ENCODE measurements around the gene IRF8.
"Not testable (repeated sequence)": the region's sequence is repeated elsewhere in the genome, so short reads cannot be mapped to it uniquely, and the experiment has no call there.

Gene IRF8

DNA sequence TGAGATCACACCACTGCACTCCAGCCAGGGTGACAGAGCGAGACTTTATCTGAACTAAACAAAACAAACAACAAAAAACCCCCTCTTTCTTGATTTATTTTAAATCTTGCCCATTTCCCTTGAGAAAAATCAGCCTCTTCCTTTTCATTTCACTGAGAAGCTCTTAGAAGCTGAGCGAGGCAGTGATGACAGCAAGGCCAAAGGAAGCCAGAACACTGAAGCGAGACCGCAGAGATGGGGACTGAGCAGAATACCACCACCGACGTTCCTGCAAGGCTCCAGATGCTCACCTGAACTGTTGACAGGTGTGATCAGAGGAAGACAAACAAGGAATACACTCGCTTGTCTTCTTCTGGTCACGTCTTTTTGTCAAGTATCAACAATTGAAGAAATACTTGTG lies 30.5 kb upstream of the IRF8 start:
- DNase-seq, result no peak

DNA sequence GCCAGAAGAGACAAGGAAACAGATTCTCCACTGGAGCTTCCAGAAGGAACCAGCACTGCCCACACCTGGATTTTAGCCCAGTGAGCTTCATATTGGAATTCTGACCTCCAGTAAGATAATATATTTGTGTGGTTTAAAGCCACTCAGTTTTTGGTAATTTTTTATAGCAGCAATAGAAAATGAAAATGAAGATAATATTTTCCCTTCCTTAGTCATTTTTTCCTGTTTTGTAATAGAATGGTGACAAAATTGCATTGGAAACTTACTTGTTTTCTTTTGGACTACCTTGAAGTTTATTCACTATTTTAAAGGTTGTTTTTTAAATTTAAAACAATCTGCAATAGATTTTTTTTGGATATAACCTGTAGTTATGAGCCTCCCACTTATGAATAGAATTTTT lies 29.8 kb upstream of the IRF8 start:
- DNase-seq, result no peak

DNA sequence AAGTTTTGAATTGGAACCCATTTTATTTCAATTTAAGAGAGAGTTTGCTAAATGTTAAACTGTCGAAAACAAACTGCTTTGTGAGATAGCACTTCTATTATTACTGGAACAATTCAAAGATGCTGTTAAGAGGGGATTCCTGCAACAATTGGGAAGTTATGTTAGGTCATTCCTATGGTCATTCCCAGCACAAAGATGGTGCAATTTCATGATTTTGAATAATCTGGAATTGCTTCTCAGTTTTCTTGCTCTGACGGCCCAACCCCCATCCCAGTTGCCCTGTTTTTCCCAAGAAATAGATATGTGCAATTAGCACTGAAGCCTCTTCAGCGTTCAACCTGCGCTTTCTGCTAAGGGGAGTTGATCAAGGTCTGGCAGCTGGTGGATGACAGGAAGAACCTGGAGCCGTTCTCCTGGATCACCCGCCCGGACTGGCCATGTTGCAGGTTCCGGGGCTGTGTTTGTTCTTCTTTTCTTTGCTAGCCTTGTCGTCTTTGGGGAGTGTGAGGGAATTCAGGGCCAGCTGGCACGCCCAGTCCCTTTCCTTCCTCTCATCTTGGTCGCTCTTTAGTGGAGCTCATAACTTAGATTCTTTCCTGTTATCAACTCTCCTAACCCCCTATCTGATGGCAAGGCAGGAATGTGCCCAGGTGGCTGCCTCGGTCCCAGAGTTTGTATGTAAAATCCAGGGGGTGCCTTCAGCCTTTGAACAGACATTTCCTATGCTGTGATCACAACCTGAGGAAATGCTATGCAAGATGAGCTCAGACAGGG lies 29.0 kb upstream of the IRF8 start:
- no peak for DNase-seq

DNA sequence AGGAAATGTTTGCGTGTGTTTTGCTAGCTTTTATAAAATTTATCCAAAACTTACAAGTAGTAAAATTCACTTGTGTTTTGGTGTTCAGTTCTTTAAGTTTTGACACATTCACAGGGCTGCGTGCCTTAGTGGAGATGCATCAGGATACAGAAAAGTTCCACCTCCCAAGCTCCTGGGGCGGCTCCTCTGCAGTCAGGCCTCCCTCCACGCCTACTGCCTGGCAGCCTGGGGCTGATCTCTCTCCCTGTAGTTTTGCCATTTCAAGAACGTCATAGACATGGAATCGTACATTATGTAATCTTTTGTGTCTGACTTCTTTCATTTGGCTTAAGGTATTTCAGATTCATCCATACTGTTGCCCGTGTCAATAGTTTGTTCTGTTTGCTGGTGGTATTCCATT lies 27.2 kb upstream of the IRF8 start:
- DNase-seq, result no peak

DNA sequence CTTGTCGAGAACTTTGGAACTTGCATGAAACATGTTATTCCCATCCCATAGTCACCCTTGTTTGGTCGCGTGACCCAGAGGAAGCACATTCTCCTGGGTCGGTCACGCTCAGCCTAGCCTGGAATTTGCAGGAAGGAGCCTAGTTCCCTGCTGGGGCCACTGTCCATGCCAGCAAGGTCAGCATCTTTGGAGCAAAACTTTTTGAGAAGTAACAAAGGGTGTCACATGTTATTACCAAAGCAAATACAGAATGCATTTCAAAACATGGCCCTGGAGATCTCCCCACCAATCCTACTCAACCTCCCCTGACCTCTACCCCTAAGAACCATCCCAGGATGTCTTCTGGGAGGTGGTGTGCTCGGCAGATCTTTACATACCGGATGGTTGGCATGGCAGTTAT lies 26.2 kb upstream of the IRF8 start:
- no peak for DNase-seq

DNA sequence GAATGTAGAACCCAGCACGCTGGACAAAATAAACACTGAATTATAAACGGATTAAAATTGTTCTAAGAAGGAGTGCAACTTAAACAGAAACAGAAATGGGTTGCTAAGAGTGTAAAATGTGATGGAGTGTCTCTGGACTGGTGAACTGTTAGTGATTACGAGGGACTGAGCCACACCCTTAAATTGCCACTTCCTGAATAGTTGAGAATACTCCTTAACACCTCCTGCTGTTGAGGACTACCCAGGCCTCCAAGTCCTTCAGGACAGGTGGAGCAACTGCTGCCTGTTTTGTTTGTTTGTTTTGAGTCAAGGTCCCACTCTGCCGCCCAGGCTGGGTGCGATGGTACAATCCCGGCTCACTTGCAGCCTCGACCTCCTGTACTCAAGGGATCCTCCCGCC lies 25.8 kb upstream of the IRF8 start:
- DNase-seq, result no peak

DNA sequence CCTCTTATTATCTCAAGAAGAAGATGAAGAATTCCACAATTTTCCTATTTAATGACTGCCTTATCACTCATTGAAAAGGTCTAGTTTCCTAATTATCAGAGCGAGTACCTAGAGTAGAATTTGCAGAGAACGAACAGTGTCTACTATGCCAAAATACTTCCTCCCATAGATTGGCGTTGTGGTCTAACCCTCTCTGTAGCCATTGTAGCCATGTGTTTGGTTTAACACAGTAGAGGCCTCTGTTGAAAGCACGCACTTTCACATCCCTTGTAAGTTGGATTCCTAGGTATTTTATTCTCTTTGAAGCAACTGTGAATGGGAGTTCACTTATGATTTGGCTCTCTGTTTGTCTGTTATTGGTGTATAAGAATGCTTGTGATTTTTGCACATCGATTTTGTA lies 24.9 kb upstream of the IRF8 start:
- DNase-seq, result not testable (repeated sequence)

DNA sequence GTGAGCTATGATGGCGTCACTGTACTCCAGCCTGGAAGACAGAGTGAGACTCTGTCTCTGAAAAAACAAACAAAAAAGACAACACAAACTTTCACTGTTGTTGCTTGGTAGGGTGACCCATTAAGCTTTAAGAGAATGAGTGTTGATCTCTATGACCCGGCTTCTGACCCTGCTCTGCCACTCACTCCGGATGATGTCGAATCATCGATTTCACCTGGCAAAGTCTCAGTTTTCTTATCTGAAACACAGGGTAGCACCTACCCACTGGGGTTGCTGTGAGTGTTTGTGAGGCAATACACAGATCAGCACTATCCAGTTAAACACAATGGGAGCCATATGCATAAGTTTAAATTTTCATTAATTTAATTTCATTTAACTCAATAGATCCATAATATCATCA lies 20.6 kb upstream of the IRF8 start:
- no peak for DNase-seq

DNA sequence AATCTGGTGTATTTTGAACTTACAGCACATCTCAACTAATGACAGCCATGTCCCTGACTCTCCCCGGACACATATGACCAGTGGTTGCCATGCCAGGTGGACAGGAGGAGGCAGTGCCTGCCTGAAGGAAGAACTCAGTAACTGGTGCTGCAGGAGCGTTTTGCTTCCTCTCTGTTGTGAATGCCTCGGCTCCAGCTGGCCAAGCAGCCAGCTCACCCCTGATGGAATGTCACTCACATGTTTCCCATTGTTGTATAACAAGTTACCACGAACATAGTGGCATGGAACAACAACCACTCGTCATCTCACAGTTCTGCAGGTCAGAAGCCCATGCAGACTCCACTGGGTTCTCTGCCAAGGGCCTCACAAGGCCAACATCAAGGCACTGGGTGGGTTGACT lies 20.1 kb upstream of the IRF8 start:
- DNase-seq, result no peak

DNA sequence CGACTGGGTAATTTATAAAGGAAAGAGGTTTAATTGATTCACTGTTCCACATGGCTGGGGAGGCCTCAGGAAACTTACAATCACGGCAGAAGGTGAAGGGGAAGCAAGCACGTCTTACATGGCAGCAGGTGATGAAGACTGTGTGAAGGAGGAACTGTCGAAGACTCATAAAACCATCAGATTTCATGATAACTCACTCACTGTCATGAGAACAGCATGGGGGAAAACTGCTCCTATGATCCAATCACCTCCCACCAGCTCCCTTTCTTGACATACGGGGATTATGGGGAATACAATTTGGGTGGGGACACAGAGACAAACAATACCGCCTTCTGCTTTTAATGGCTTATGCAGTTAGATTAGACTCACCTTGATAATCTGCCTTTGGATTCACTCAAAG lies 19.4 kb upstream of the IRF8 start:
- DNase-seq, result no peak

DNA sequence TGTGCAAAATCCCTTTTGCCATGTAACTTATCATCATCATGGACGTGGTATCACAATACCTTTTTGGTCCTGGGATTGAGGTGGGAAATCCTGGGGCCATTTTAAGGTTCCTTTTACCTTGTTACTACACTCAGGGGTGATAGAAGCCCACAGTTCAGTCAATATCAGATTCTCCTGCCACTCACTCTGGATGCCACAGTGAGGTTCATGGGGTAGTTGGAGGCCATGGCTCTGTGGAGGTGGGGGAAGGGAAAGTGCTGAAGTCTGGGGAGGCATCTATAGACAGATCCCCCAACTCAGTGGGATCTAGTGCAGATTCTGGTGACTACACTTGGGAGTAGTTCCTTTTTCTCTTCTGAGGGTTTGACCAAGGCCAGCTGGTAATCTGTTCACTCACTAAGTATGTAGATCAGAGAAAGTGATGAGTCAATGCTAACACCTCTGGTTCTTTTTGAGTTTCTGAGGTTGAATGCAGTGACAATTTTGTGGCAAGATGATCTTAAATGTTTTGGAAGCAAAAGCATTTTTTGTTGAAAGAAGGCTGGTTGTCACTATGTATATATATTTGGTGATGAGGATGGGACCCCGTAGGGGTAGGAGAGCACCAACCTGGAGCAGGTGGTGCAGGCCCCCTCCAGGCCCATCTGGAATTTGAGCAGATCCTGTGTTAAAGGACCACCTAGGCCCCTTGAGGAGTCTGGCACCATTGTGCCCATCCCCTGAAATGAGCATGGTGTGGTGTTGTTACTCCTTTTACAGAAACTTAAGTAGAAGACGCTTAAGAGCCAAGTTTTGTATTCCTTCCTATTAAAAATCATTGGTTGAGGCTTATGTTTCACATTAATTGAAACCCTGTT lies 18.8 kb upstream of the IRF8 start:
- no peak for DNase-seq

DNA sequence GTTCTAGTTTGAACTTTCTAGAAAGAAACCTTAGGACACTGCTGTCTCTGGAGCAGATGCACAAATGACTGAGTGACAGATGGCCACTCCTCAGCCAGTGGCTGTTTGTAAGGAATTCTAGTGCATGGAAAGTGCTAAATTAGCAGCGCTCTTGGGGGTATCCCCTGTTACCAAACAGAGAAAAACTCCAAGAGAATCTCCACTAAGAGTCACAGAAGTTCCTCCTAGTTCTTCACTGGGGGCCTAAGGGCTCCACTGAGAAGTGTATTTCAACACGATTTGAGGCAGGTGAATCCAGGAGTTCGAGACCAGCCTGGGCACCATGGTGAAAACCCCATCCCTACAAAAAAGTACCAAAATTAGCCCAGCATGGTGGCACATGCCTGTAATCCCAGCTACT lies 18.1 kb upstream of the IRF8 start:
- no peak for DNase-seq

DNA sequence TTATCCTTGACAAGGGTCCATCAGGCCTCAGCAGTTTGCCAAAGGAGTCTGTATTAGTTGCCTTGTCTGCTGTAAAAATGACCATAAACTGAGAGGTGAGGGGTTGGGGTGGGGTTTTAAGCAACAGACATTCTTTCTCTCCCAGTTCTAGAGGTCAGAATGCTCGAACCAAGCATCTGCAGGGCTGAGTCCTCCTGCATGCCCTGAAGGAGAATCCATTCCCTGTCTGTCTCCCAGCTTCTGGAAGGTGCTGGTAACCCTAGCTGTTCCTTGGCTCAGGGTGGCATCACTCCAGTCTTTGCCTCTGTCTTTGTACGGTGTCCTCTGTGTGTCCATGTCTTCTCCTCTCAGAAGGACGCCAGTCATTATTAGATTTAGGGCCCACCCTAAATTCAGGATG lies 17.5 kb upstream of the IRF8 start:
- no peak for DNase-seq

DNA sequence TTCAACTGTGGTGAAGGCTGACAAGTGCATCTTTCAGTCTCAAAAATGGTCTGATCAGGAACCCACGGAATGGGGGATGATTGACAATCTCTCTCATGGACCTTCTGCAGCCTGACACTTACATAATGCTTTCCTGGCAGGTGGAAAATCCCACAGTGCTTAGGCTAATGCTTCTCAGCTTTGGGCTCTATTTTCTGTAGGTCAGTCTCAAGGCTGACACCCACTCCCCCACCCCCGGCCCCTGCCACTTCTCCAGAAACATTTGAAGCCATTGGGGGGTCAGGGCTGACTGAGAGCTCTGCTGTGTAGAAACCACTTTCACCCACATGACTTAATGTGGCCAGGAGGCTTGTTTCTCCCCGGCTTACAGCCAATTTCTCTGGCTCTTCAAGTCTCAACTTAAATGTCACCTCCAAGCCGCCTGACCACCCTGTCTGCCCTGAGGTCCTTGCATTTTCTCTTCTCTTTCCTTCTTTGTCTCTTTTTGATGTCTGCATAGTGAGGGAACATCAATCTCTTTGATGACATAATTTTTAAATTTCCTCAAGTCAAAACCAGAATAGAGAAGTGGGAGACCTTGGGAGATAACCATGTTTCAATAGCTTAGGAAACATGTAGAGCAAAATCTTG lies 16.7 kb upstream of the IRF8 start:
- DNase-seq, result no peak

DNA sequence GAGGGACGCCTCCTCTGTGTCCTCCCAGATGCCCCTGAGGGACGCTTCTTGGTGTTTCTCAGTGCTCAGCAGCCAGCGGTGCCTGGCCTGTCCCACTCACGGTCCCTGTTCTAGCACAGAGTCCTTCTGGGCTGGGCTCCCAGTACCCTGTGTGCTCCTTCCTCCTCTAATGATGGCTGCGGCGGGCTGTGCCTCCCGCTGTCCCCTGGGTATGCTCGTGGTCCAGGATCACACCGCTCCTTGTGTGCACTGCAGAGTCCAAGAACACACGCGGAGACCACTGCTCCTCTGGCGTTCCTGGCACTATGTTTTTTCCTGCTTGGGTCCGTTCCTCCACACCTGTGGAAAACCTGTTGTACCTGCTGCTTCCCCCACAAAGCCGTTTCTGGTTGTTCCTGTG lies 15.1 kb upstream of the IRF8 start:
- DNase-seq, result no peak

DNA sequence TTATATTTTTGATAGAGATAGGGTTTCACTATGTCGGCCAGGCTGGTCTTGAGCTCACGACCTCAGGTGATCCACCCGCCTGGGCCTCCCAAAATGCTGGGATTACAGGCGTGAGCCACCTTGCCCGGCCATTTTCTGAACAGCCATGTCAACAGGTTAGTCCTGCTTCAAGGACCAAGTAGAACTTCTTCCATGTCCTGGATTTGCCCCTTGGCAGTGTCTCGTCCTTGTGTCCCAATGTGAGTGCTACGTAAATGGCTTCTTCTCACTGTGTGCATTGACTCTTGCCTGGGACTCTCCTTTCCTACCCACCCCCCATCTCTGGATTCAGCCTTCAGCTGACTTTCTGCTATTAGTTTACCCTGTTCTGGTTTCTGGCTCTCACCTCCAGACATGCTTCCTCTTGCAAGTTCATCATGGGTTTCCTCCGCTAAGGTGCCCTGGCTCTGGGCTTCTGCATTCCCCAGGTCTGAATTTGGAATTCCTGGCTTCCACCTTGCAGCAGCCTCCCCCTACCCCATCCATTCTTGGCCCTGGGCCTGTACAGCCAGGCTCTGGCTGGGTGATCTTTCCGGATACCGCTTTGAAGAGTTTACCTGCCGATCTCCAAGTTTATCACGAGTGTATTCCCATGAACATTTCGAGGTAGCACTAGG lies 14.0 kb upstream of the IRF8 start:
- DNase-seq, result no peak

DNA sequence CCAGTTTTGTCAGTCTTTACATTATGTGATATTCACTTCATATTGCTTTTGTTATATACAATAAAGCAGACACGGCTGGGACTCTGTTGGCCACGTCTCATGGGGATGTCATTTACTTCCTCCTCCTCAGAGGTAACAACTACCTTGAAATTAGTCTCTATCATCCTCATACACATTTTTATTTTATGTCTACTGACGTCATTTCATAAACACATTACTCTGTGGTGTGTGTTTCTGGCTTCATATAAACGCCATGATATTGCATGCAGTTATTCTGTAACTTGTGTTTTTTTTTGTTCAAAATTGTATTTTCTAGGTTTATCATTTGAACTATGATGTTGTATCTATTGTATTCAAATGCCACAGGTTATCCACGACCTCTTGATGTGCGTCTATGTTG lies 13.4 kb upstream of the IRF8 start:
- DNase-seq, result no peak

DNA sequence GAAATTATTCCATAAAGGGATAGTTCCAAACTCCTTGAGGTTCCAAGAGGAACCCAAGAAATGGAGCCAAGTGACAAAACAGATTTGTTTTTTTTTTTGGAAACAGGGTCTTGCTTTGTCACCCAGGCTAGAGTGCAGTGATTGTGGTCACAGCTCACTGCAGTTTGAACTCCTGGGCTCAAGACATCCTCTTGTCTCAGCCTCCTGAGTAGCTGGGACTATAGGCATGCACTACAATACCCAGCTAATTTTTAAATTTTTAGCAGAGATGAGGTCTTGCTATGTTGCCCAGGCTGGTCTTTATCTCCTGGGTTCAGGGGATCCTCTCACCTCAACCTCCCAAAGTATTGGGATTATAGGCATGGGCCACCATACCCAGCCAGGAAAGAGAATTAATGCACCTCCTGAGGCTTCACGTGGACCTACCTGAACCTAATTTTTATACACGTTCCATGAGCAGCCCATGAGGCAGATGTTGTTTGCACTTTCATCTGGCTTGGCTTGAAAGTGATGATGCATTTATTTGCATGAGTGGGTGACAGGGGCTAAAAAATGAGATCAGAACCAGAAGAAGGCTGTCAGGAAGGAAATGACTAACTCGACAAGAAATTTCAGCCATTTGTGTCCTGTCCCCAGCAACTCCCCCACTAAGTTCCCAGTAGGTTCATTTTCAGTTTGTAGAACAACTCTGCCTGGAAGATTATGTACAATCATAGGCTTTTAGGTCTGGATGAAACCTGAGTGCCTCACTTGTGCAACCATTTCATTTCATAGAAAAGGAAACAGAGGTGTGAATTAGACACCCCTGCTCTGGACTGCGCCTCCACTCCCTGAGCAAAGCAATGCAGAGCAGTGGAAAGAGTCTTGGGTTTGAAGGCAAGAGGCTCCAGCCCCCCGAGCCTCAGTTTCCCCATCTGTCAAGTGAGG lies 10.3 kb upstream of the IRF8 start:
- no peak for DNase-seq

DNA sequence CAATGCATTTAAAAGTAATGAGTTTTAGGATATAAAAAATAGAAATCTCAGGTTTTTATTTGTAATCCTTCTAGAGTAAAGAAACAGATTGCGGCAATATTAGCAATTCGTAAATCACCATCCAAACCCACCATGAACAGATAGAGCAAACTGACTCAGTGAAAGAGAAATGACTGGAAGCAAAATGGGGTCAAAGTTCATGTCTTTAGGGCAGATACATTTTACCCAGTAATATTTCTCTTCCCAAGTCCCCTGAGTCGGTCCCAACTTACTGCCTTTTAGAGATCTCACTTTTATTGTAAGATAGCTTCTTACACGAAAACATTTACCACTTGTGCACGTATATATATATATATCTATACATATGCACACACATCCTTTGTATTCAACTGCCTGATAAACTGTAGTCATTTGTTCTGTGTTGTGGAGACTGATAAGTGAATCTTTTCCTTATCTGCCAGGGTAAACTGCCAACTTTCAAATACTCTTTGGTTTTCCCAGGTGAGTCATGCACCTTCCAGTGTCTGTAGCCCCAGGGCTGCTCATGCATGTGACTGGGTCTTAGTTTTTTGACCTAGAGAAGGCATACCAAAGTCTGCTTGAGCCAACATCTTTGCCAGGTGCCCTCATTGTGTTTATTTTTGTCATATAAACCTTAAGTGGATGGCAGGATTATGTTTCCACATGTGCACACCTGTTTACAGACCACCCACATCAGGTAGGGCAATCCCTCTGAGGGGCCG lies 7.8 kb upstream of the IRF8 start:
- DNase-seq, result no peak

DNA sequence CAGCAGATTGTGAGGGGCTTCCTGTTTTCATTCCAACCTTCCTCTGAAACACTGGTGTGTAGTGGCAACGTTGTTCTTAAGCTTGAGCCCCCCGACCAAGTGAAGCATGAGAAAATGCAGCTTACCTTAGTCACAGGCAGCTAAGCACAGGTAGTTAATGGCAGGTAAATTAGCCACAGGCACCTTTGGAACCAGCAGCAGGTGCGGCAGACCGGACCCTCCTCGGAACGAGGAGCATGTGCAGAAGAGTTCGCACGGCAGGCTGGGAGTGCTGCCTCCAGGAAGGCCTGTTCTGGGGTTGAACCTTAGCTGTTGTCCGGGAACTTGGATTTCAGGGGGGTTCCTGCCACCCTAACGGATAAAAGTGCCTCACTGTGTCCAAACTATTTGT lies 7.2 kb upstream of the IRF8 start:
- DNase-seq, result no peak
